Upper lobe of right lung (tissue), 1 donor: ENCODE results near the gene TRIP13. TPM values are rescaled to one million over a fixed set of nuclear protein-coding genes. Genes with fewer than 3 reads are reported as not detected.
"Not testable (repeated sequence)": the region's sequence is repeated elsewhere in the genome, so short reads cannot be mapped to it uniquely, and the experiment has no call there.

Experiments
- ATAC-seq: fragments of 200-7000 bp; cut with Tn5 transposase; one replicate; pipeline ENCODE4 v1.9.1; 2020; ENCODE audit warnings: mild to moderate bottlenecking, moderate library complexity
- DNase-seq: peaks from one replicate; pipeline ENCODE4 v3.0.0-alpha.2; 2020
- H3K27ac ChIP-seq: fragments of 200-600 bp; one replicate; pipeline ENCODE4 v1.8.0; 2022
- H3K27me3 ChIP-seq: fragments of 200-600 bp; one replicate; pipeline ENCODE4 v1.8.0; 2022; ENCODE audit warnings: mild to moderate bottlenecking
- H3K36me3 ChIP-seq: fragments of 200-600 bp; one replicate; pipeline ENCODE4 v1.8.0; 2022
- H3K4me1 ChIP-seq: fragments of 200-600 bp; one replicate; pipeline ENCODE4 v1.8.0; 2022
- H3K4me3 ChIP-seq: fragments of 200-600 bp; one replicate; pipeline ENCODE4 v1.8.0; 2022; ENCODE audit warnings: mild to moderate bottlenecking
- H3K9me3 ChIP-seq: fragments of 200-600 bp; one replicate; pipeline ENCODE4 v1.8.0; 2022
- intact Hi-C: fragments of 100-400 bp; cut with DNase I; formaldehyde crosslinking; loops from one replicate; pipeline ENCODE4 v1.11.0; 2022
- total RNA-seq: library from RNA; stranded (reverse); fragmentation: NEBNext Ultra II Directional; extraction: Animal tissue kit (Norgen Biotek cat#: 25700); gene quantifications from one replicate; pipeline ENCODE4 v1.2.1, GENCODE V29; 2021
- TF ChIP-seq, protein P1 (sequence below): fragments of 200-600 bp; IDR thresholded peaks from one replicate; pipeline ENCODE4 v1.8.0; 2022; ENCODE audit warnings: antibody characterized with exemption
- donor health status: DM: no; HTN: yes; CAD: no; lungs with severe emphysema.

Gene TRIP13
- total RNA-seq, 1 donor from 2014 or later = 0.81 TPM

DNA sequence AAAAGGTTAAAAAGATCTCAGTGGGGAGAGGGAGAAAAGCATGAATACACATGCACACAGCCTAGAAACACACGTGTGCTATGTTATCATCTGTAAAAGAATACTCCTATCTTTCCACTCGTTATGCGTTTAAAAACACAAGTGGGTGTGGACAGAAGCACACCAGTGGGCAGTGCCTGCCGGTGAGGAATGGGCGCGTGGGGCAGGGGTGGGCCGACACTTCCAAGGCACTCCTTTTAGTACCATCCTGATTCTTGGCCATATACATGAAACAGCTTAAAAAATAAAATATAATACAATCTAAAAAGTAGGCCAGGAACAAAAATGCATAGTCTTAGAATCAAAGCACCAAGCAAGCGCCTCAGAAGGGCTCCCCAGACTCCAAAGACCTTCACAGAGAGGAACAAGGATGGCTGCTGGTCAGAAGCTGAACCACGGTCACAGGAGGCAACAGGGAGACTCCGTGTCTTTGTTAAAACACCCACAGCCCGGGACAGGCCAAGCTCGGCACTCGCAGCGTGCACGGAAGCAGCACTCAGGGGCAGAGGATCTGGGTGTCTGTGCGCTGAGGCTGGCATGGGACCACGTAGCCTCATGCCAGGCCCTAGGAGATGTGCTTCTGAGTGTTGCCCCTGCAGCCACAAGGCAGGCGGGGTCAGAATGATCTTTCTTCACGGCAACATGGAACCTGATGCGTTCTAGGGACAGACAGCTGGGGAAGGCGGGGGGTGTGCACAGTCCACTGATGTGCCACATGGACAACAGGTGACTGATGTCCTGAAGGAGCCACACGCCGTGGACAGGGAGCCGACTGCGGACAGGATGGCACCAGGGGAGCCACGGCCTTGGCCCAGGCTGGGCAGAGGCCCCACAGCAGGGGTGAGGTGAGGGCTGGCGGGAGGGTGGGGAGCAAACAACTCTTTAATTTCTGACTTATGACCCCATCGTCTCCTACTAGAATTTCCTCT is 16.0 kb upstream of the TRIP13 start:
- H3K36me3 ChIP-seq = peaks cover 78% of the 10 kb centered on the region
- TF ChIP-seq, protein P1, sequence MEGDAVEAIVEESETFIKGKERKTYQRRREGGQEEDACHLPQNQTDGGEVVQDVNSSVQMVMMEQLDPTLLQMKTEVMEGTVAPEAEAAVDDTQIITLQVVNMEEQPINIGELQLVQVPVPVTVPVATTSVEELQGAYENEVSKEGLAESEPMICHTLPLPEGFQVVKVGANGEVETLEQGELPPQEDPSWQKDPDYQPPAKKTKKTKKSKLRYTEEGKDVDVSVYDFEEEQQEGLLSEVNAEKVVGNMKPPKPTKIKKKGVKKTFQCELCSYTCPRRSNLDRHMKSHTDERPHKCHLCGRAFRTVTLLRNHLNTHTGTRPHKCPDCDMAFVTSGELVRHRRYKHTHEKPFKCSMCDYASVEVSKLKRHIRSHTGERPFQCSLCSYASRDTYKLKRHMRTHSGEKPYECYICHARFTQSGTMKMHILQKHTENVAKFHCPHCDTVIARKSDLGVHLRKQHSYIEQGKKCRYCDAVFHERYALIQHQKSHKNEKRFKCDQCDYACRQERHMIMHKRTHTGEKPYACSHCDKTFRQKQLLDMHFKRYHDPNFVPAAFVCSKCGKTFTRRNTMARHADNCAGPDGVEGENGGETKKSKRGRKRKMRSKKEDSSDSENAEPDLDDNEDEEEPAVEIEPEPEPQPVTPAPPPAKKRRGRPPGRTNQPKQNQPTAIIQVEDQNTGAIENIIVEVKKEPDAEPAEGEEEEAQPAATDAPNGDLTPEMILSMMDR = no peak
- DNase-seq = peak; percentile 49
- intact Hi-C loops = no loop called here
- no peaks in the 10 kb centered on the region for H3K27me3 ChIP-seq
- no peaks in the 10 kb centered on the region for H3K4me1 ChIP-seq
- no peak overlapping the region for H3K27ac ChIP-seq
- H3K4me3 ChIP-seq = no peak overlapping the region
- no peak for ATAC-seq
- H3K9me3 ChIP-seq = no peaks in the 10 kb centered on the region

- DNase-seq (no peak), ATAC-seq (no peak)
Measured at GRCh38 chr5:878125-878524, 14.6 kb upstream of the TRIP13 start.

DNA sequence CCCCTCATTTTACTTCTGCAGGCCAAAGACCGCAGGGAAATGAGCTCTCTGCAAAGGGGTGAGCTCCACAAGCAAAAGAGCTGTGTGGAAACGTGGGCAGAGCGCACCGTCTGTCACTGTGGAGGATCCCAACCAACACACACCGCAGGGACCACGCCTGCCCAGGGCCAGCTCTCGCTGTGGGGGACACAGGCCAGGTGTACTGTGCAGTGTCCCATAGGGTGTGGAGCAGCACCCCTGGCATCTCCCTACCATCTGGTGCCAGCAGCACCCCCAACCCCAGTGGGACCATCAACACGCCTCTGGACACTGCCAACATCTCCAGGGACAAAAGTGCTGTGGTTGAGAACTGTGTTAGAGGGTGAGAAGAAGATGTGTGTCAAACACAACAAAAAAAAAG is 14.0 kb upstream of the TRIP13 start:
- DNase-seq, H3K27me3 ChIP-seq, H3K4me1 ChIP-seq, H3K4me3 ChIP-seq, ATAC-seq, H3K27ac ChIP-seq, intact Hi-C loops, H3K9me3 ChIP-seq: not testable (repeated sequence)
- peaks cover 73% of the 10 kb centered on the region for H3K36me3 ChIP-seq

More at GRCh38 chr5:878125-878524, 14.6 kb upstream of the TRIP13 start:
- Histone ChIP-seq H3K4me1 (no peaks in the 10 kb centered on the region), H3K9me3 (no peaks in the 10 kb centered on the region), H3K27me3 (no peaks in the 10 kb centered on the region), H3K27ac (no peak overlapping the region), H3K4me3 (no peak overlapping the region), H3K36me3 (peaks cover 72% of the 10 kb centered on the region)
- TF ChIP-seq, protein P1 = no peak
- intact Hi-C loops = no loop called here

- Histone ChIP-seq H3K4me1 (no peaks in the 10 kb centered on the region), H3K27me3 (no peaks in the 10 kb centered on the region), H3K36me3 (peaks cover 73% of the 10 kb centered on the region), H3K4me3 (no peak overlapping the region), H3K27ac (no peak overlapping the region), H3K9me3 (no peaks in the 10 kb centered on the region)
- intact Hi-C loops = no loop called here
- no peak for ATAC-seq
- no peak for DNase-seq
- TF ChIP-seq, protein P1 = no peak
Measured at GRCh38 chr5:880816-881550, 11.7 kb upstream of the TRIP13 start.

DNA sequence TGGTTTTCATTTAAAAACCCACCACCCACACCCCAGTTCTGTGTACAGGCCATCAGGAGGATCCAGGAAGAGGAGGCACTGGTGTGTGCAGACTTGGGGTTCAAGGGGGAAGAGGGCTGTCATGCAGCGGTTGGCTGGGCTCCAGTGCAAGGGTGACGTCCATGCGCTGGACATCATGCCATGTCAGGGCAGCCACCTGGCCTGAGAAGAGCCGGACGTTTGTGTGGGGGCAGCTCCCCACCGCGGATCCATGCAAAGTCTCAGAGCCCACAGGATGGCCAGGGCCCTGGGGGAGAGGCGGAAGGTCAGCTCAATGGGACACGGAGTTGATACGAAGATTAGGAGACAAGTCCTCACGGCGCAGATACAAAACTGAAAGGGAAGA is 11.1 kb upstream of the TRIP13 start:
- Histone ChIP-seq H3K27me3 (no peaks in the 10 kb centered on the region), H3K27ac (no peak overlapping the region), H3K4me3 (no peak overlapping the region), H3K4me1 (no peaks in the 10 kb centered on the region), H3K36me3 (peaks cover 73% of the 10 kb centered on the region), H3K9me3 (no peaks in the 10 kb centered on the region)
- intact Hi-C loops = no loop called here
- no peak for DNase-seq
- TF ChIP-seq, protein P1 = no peak
- no peak for ATAC-seq
